HepG2 (cell line): ENCODE measurements around the gene IRF6. TPM values are rescaled to one million over a fixed set of nuclear protein-coding genes. Genes with fewer than 3 reads are reported as not detected.

Experiments
- ARNT ChIP-seq: fragments of 450-650 bp; IDR thresholded peaks from 2 replicates; pipeline ENCODE4 v1.6.1; 2017
- DNMT3B ChIP-seq: conservative IDR thresholded peaks from 2 replicates; pipeline ENCODE4 v1.6.1; 2016; ENCODE audit warnings: missing biosample characterization, control low read depth
- DRAP1 ChIP-seq: IDR thresholded peaks from 2 replicates; pipeline ENCODE4 v1.6.1; 2016; ENCODE audit warnings: missing genetic modification reagents, missing compliant biosample characterization
- IKZF4 ChIP-seq: sonication (generic); formaldehyde crosslinking; IDR thresholded peaks from 2 replicates; pipeline ENCODE4 v1.5.1; 2020; ENCODE audit warnings: borderline replicate concordance, mild to moderate bottlenecking, low read depth, missing genetic modification reagents; ENCODE audit errors: not compliant biosample characterization
- PREB ChIP-seq: sonication (generic); formaldehyde crosslinking; IDR thresholded peaks from 2 replicates; pipeline ENCODE4 v1.4.0; 2020; ENCODE audit warnings: missing genetic modification reagents
- RFX5 ChIP-seq: IDR thresholded peaks from 2 replicates; pipeline ENCODE4 v1.6.1; 2011; ENCODE audit warnings: low read depth, low read length, improper control_type of control experiment
- SNRNP70 ChIP-seq: fragments of 200-400 bp; formaldehyde crosslinking; IDR thresholded peaks from 2 replicates; pipeline ENCODE4 v1.6.1; 2017; ENCODE audit warnings: mild to moderate bottlenecking, low read depth, low read length, moderate library complexity
- STAT6 ChIP-seq: sonication (generic); formaldehyde crosslinking; IDR thresholded peaks from 2 replicates; pipeline ENCODE4 v1.4.0; 2020; ENCODE audit warnings: missing genetic modification reagents, mild to moderate bottlenecking, borderline replicate concordance
- TEAD3 ChIP-seq: optimal IDR thresholded peaks from 2 replicates; pipeline ENCODE3; 2016; ENCODE audit warnings: borderline replicate concordance
- ZBTB2 ChIP-seq: sonication (generic); formaldehyde crosslinking; IDR thresholded peaks from 2 replicates; pipeline ENCODE4 v1.8.0; 2022; ENCODE audit warnings: low read depth, missing genetic modification reagents
- ZC3H13 ChIP-seq: sonication (generic); formaldehyde crosslinking; IDR thresholded peaks from 2 replicates; pipeline ENCODE4 v1.8.1; 2023; ENCODE audit warnings: mild to moderate bottlenecking, missing genetic modification reagents, moderate library complexity
- ZFP90 ChIP-seq: sonication (generic); formaldehyde crosslinking; IDR thresholded peaks from 2 replicates; pipeline ENCODE4 v1.8.0; 2022; ENCODE audit warnings: missing genetic modification reagents, mild to moderate bottlenecking, inconsistent platforms, borderline replicate concordance
- ZNF546 ChIP-seq: sonication (generic); formaldehyde crosslinking; conservative IDR thresholded peaks from 2 replicates; pipeline ENCODE4 v1.8.1; 2023; ENCODE audit warnings: mild to moderate bottlenecking, missing genetic modification reagents
- ZNF652 ChIP-seq: IDR thresholded peaks from 2 replicates; pipeline ENCODE4 v1.6.1; 2016; ENCODE audit warnings: low read depth, borderline replicate concordance
- polyA plus RNA-seq, 8 experiments: library from polyadenylated mRNA; depleted of rRNA in 3 of 8; stranded (reverse) in 7 of 8; unstranded in 1 of 8; fragments of >200 nt; fragmentation: Illumina TruSeq in 4 of 8; extraction: Trizol in 4 of 8; gene quantifications; 2 replicates each; pipeline versions ENCODE4 v1.2.1 to v1.2.3, GENCODE V29; 2011 to 2016; ENCODE audit warnings: low read depth in 4 of 8, missing spikeins in 1 of 8, mixed read lengths in 1 of 8; ENCODE audit not compliant: insufficient read depth in 1 of 8
- total RNA-seq, 5 experiments: library from RNA; depleted of rRNA; stranded (reverse); fragments of >200 nt; fragmentation: Illumina TruSeq; extraction: Trizol; gene quantifications; 2 replicates each; pipeline ENCODE4 v1.2.3, GENCODE V29; 2016; ENCODE audit warnings: low read depth in 1 of 5
- TF ChIP-seq, protein P1 (sequence below): sonication (generic); formaldehyde crosslinking; IDR thresholded peaks from 2 replicates; pipeline ENCODE4 v1.8.1; 2023; ENCODE audit warnings: missing genetic modification reagents, mild to moderate bottlenecking, borderline replicate concordance
- TF ChIP-seq, protein P2 (sequence below): IDR thresholded peaks from 2 replicates; pipeline ENCODE4 v1.6.1; 2016; ENCODE audit warnings: low read depth, missing genetic modification reagents, missing compliant biosample characterization

The IRF6 gene
- total and polyA plus RNA-seq, 2 of the 13 experiments (the other 11 are each of a cell fraction or from before 2014, with no cell fraction given), result 0.02 TPM; not detected in 1

DNA sequence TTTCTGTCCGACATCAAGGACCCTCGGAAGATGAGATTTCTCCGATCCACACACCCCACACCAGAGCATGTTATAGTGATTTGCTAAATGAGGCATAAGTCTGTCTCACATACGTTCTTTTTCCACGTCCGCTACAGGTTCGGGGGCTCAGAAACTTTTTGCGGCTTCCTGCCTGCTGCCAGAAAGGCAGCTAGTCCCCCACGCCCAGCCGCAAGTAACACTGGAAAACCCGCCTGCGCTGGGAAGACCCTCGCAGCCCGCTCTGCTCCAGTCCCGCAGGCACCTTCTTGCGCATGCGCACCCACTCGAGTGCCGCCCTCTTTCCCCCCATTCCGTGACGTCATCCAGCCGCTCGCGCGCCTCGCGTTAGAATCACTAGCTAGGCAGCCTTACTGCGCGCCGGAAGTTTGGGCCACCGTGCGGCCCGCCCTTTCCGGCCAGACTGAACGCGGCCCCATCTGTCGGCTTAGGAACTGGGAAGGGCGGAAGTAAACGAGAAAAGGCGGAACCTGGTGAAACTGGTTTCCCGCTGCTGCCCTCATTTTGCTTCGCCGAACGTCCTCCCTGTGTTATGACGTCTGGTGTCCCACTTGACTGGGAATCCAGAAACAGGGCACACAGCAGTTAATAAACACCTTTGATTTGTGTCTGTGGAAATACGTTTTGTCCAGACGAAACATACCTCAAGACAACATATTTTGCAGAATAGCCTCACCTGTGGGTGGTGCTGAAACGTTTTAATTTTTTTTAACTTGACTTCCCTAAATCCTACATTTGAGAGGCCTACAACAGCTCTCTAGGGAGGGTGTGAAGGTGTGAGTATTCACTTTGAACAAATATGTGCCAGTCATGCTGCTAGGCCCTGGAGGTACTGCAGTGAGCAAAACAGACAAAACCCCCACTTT lies 21.4 kb downstream of the IRF6 start, which contains the start of gene C1orf74 (continued):
- TF ChIP-seq SNRNP70 (no peak), RFX5 (peak; percentile 45; the same call in 1 of the 2 replicates), ZNF652 (CRISPR knock-in tag) (no peak), ARNT (no peak), ZNF546 (CRISPR knock-in tag) (no peak), STAT6 (CRISPR knock-in tag) (no peak), DRAP1 (CRISPR knock-in tag) (peak; percentile 28; the same call in 1 of the 2 replicates), TEAD3 (CRISPR knock-in tag) (peak; percentile 36), ZC3H13 (CRISPR knock-in tag) (no peak), ZBTB2 (CRISPR knock-in tag) (no peak), PREB (no peak), DNMT3B (CRISPR knock-in tag) (no peak), ZFP90 (0 out of 2 replicates have a peak, but pooled peaks have one; percentile 16), IKZF4 (no peak)
- TF ChIP-seq, protein P1, sequence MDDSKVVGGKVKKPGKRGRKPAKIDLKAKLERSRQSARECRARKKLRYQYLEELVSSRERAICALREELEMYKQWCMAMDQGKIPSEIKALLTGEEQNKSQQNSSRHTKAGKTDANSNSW, result no peak
- TF ChIP-seq, protein P2, sequence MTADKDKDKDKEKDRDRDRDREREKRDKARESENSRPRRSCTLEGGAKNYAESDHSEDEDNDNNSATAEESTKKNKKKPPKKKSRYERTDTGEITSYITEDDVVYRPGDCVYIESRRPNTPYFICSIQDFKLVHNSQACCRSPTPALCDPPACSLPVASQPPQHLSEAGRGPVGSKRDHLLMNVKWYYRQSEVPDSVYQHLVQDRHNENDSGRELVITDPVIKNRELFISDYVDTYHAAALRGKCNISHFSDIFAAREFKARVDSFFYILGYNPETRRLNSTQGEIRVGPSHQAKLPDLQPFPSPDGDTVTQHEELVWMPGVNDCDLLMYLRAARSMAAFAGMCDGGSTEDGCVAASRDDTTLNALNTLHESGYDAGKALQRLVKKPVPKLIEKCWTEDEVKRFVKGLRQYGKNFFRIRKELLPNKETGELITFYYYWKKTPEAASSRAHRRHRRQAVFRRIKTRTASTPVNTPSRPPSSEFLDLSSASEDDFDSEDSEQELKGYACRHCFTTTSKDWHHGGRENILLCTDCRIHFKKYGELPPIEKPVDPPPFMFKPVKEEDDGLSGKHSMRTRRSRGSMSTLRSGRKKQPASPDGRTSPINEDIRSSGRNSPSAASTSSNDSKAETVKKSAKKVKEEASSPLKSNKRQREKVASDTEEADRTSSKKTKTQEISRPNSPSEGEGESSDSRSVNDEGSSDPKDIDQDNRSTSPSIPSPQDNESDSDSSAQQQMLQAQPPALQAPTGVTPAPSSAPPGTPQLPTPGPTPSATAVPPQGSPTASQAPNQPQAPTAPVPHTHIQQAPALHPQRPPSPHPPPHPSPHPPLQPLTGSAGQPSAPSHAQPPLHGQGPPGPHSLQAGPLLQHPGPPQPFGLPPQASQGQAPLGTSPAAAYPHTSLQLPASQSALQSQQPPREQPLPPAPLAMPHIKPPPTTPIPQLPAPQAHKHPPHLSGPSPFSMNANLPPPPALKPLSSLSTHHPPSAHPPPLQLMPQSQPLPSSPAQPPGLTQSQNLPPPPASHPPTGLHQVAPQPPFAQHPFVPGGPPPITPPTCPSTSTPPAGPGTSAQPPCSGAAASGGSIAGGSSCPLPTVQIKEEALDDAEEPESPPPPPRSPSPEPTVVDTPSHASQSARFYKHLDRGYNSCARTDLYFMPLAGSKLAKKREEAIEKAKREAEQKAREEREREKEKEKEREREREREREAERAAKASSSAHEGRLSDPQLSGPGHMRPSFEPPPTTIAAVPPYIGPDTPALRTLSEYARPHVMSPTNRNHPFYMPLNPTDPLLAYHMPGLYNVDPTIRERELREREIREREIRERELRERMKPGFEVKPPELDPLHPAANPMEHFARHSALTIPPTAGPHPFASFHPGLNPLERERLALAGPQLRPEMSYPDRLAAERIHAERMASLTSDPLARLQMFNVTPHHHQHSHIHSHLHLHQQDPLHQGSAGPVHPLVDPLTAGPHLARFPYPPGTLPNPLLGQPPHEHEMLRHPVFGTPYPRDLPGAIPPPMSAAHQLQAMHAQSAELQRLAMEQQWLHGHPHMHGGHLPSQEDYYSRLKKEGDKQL (CRISPR knock-in tag), result no peak
